Measurements from ENCODE around the gene SEMA4D.

SEMA4D gene

DNA sequence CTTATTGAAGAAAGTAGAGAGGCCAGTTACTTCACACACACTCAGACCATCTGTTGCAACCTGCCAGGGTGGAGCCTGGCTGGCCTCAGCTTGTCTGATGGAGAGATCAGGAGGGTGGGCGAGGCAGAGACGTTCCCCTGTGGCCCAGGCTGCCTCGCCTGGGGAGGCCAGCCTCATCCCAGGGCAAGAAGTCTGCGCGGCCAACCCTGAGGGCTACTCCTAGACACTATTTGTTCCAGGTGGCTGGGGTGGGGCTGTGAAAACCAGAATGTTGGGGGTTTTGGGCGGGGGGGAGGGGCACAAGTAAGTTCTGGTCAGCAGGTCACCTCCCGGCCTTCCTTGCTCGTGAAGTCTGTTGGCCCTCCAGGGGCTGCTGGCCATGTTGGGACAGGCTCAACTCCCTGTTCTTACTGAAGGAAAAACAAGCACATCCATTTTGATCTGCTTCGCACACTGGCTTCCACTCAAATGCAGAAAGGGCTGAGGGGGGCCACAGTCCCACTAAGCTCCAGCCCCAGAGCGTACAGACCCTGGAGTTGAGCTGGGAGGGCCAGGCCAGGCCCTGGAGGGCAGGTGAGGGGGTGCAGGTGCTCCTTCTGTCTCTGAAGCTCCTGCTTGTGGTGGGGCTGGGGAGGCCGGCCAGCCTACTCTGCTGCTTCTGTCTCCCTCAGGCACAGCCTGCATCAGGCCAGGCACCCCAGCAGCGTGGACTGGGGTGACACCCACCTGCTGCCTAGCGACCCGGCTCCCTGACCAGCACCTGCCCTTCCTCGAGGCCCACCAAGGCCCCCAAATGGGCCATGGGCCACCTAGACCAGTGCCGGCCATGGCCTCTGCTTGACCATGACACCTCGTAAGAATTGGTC lies 133.0 kb downstream of the SEMA4D start:
- DNase-seq: no peak

DNA sequence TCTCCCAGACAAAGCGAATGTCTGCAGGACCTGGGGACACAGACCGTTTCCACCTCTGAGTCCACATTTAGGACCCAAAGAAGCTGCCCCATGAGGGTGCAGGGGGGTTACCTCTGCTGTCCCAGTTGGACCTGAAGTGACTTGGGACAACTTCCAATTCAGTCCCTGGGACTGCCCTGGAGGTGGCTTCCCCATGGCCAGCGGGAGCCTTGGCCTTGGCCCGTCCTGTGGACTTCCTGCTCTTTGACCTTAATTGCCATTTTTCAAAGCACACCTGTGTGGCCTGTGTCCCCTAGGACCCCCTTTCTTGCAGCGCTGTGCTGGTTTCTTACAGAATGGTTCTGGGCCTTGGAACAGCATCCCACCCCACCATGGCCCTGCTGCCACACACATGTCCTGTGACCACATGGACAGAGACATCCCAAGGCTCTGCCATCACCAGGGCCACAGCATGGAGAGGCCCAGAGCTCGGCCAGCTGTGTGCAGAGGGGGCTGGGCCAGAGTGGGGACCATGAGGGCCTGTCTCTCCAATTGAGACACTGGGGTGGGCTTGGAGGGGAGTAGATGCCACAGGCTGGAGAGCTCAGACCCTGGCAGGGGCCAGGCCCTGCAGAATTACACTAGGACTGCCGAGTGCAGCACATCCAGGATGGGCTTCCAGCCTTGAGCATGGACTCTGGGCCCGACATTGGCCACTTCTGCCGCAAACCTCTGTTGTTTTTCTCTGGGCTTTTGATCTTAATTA lies 133.8 kb downstream of the SEMA4D start:
- no peak for DNase-seq

DNA sequence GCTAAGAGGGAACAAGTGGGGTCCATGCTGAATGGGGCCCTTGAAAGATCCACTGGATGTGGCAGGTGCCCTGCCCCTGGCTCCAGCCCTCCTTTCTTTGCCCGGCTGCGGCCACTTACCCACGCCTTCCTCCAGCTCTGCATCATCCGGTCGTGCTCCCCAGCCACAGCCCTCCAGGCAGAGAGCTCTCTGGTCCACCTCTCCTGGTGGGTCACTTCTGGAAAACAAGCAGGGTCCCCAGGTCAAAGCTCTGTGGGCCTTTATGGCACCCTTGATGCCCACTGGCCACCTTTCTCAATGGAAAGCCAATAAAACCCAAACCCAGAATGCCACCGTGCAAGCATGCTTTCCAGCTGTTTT lies 134.6 kb downstream of the SEMA4D start:
- no peak for DNase-seq

DNA sequence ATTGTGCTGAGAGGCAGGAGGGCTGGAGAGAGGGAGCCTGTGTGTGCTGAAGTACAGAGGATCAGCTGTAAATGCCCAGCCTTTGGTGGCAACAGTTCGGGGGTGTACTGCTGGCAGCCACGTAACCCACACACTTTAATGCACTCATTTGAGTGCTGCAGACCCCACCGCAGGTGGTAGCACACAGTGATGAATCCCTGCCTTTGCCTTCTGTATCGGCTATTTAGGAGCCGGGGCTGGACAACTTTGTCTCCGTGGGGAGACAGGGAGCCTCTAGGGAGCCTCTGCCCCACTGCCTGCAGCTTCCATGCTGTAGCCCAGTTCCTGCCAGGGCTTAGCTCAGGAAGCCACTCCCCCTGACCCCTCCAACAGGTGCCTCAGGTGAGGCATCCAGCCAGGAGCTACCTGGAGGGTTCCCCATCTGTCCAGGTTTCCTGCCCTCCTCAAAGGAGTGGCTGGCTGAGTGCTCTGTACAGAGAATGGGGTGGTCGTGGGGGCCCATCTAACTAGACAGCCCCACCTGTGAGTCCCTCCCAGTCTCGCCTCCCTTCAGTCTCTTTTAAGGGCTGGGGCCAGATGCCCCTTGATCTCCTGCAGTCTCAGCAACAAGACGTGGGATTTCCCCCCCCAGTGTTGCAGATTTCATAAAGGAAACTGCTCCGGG lies 135.1 kb downstream of the SEMA4D start:
- no peak for DNase-seq

DNA sequence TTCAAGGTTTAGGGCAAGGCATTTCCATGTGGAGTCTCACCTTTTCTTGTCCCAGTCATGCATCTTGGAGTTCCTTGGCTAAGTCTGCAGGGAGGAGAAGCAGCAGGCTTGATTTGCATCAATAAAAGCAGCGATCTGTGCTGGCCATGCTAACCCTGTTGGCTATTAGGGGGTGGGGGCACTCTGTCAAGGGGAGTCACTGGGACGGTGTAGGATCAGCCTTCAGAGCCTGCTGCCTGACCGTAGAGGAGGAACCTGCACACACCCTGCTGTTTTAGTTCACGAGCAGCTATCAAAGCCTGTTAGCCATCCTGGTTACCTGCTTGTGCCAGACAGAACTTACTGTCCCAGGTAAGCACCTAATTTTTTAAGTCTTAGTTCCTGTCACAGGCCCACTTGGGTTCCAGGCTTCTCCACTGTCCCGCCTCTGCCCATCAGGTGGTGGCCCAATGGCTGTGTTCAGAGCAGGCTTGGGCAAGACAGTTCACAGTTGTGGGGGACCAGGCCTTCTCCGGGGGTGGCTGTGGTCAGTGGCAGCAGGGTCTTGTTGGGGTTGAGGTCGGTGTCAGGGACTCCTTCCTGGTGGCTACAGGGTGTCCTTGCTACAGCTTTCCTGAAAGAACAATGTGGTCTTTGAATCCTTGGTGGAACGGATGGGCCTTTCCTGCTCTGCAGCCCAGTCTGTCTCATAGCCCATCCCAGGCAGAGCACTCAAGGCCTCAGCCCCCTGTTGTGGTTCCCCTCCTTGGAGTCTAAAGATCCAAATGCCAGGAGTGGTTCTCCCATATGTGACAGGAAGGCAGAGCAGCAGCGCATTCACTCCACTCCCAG lies 135.9 kb downstream of the SEMA4D start:
- DNase-seq: no peak

DNA sequence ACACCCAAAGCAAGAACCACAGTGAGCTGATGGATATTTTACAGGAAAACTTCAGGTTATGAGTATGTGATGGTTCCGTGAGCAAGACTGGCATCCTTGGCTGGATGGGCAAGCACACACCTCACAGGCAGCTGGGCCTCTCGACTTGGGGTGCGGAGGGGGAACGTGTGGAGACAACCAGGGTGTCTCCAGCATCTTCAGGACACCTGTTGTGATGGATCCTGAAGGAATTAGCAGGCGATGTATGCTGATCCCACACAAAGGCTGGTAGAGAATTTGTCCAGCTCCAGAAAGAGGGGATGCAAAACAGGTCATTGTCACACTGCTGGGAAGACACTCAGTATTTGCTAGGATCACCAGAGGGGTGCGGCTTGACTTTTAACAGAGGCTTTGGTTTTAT lies 136.9 kb downstream of the SEMA4D start:
- DNase-seq: no peak

DNA sequence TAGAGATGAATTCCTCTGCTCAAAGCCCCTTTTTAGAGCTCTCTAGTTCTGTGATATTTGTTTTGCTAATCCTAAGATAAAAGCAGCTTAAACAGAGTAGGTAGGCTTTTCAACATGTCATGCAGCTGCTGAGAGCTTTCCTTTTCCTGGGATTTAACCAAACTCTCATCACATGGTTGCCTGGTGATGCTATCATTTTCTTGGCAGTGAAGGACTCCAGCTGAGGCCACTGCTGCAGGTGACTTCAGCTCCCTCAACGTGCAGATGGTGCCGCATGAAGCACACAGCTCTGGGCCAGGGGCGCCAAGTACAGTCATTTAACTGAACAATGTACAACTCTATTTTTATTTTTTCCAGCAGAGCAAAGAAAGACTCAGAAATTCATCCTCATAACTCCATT lies 137.4 kb downstream of the SEMA4D start:
- no peak for DNase-seq

DNA sequence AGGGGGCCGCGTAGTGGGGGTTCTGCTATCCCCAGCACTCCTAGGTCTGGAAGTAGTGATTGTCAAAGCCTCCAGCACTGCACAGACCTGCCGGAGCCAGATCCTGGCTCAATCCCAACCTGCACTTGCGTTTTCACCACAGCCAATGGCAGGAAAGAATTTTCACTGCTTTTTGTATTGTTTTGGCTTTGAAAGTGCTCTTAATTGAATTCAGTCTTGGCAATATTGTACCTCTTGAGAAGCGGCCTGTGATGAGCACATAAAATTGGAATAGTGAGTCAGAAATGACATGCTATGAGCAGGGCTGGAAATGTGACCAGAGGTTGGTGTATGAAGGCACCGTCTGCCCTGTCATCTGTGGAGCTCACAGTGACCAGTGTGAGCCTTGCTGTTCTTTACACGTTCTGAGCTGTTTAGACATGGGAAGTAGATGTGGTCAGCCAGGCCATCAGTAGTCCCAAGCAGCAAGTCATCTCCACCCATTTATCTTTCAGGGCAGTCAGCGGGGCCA lies 138.1 kb downstream of the SEMA4D start:
- DNase-seq: no peak

DNA sequence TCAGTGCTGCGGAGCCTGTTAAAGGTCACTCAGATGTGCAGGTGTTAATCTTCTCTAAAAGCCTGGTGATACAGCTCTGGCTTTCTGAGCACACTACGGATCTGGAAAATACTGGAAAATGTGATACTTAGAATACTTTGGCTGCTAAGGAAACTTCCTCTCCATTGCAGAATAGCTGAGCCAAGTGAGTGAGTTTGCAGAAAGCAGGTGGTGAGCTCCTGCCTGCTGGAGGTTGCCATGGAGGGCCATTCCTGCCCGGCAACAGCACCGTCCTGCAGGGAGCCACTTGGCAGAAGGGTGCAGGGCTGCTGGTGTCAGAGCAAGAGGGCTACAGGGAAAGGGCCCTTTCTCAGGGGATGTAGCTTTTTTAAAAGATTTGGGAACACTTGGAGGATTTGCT lies 138.9 kb downstream of the SEMA4D start:
- no peak for DNase-seq

DNA sequence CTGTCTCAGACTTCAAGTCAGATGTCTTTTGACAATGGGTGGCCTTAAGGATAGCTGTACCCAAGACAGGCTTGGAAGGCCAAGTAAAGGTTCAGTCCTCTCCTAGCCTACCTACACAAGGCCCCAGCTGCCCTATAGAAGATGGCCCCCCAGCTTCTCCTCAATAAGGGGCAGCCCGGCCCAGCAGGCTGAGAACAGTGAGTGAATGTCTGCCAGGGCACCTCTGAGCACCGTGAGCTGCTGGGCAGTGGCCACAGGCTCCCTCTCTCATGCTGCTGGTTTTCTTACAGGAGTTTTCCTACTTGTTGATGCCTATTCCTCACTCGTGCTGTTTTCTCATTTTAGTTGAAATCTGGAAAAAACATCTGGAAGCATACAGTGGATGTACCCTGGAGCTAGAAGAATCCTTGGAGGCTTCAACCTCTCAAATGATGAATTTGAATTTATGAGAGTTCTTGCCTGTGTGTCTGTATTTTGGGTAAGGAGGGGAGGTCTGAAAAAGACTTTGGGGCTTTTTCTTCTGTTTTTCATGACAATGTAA lies 139.5 kb downstream of the SEMA4D start:
- DNase-seq: no peak

DNA sequence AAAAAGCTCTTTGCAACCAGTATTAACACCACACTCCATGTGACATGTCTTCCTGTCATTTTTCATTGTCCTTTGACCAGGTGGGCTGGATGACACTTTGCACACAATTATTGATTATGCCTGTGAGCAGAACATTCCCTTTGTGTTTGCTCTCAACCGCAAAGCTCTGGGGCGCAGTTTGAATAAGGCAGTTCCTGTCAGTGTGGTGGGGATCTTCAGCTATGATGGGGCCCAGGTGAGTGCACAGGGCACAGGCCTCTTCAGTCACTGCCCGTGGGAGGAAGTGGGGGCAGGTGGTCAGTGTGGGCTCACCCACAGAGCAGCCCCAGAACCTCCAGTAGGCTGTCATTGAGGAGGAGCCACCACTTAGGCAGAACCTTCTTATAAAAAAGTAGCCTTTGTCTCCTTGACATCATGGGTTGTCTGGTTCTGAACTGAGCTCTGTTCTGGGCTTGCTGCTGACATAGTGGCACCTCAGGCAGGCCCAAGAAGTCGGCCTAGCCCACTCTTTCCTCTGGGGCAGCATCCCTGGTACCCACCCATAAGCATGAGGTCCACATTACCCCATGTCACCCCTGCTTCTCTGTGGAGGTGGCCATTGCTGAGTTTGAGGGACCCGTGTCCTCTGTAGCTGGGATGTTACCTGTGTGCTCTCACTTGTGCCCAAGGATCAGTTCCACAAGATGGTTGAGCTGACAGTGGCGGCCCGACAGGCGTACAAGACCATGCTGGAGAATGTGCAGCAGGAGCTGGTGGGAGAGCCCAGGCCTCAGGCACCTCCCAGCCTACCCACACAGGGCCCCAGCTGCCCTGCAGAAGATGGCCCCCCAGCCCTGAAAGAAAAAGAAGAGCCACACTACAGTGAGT lies 140.3 kb downstream of the SEMA4D start:
- no peak for DNase-seq

DNA sequence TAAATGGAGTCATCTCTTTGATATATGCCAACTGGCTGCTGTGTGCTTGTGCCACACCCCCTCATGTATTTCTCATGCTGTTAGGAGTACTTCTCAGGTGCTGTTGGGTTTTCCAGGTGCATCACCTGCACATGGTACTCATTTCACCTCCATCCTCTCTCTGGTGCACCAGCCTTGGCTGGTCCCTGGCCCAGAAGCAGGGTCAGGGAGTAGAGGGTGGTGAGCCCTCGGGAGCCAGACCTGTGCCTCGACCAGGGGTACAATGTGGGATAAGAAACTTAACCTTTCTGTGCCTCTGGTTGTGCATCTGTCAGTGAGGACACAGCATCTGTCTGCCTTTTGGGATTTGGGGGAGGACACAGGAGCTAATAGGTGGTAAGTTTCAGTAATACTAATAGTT lies 141.1 kb downstream of the SEMA4D start:
- no peak for DNase-seq

DNA sequence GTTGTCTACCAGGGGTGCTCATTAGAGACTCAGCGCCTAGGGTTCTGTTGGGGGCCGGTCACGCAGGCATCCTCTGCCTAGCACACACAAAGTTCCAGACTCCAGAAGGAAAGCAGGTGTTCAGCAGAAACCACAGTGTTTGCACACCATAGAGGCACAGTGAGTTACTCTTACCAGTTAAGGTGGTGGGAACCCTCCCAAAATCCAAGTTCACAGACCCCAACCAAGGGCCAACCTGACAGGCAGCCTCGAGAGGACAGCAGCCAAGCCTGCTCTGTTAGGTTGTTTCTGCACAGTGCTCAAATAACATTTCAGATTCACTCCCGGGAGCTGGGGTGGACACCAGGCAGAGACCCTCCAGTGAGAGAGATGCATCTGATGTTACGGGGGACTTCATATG lies 143.4 kb downstream of the SEMA4D start:
- no peak for DNase-seq

DNA sequence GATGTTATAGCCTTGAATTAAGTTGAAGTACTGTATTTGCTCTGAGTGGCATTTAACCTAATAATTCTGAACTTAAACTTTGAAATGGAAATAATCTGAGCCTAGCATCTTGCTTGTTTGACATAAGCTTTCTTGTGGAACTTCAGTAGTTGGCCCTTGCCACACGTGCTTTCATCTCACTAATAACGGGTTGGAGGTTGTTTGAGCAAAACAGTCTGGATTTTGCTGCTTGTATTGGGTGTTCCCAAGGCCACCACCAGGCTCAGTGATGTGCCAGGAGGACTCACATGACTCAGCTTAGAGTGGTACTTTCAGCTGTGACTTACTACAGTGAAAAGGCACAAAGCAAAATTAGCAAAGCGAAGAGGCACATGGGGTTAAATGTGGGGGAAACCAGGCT lies 143.9 kb downstream of the SEMA4D start:
- no peak for DNase-seq

DNA sequence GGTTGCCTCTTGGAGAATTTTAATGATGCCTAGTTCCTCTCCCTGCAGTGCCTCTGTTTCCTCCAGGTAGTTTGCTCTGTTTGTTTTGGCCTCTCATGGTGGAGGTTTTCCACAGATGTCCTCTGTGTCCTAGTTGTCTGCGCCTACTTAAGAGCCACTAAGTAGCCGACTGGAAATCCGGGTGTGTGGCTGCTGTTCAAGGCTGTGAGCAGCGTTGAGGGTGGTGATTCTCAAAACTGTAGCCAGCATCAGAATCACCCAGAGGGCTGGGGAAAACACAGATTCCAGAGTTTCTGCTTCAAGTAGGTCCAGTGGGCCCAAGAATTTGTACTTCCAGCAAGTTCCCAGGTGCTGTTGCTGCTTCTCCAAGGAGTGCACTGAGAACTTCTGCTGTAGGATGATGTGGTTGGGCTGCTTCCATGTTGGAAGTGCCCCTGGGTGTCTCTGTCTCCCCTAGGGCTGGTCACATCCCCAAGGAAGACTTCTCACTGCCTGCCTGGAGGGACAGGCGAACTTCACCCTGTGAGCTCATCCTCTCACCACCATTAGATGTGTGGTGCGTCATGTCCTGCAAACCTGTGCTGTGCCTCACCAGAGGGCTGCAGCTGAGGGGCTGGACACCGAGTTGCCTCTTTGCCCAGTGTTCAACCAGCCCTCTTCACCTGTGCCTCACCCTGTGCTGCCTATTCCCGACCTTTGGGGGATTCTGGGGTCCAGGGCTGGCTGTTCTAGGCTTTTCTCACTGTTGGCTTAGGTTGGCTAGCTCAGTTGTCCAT lies 144.9 kb downstream of the SEMA4D start:
- no peak for DNase-seq

DNA sequence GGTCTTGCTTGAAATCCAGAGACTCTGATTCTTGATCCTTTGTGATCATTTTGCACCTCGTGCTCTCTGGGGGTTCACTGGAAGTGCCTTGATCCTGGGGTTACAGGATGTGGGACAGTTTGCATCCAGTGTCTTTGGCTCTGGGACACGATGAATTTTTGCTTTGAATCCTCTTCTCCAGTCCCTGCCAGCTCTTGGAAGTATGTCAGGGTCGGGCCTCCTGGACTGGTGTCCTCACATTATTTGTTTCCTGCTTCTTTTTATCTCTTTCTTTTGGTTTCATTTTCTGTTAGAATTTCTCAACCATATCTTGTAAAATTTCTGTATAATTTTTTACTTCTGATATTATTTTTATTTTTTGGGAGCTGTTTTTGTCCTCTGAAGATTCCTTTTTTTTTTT lies 145.5 kb downstream of the SEMA4D start:
- DNase-seq: no peak

DNA sequence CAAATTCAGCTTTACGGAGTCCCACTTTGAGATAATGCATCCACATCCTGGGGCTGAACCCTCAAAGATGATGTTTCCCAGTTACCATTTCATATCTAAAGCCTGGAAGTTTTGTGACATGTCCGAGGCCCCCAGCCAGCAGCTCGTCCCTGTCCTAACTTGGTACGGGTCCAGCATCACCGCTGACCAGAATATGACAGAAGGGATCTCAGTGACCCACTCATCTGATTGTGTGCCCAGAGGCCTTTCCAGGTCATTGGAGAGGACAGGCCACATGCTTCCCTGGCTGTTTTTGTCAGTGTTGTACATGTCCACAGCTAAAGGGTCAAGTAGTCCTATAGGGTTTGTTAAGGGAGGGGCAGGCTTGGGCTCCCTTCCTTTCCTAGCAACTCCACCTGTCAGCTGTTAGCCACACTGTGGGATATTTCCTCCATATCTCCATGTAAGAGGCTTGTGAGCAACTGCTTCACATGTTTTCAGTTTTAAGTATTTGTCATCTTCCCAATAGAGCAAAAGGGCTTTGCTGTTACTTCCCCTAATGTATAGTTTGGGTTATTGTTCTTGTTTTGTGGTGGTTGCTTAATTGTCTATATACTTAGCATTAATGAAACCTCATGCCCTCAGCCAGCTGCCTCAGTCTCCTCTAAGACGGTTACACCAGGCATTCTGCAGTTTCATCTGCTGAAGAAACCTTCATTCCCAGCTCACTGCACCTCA lies 146.2 kb downstream of the SEMA4D start:
- no peak for DNase-seq

DNA sequence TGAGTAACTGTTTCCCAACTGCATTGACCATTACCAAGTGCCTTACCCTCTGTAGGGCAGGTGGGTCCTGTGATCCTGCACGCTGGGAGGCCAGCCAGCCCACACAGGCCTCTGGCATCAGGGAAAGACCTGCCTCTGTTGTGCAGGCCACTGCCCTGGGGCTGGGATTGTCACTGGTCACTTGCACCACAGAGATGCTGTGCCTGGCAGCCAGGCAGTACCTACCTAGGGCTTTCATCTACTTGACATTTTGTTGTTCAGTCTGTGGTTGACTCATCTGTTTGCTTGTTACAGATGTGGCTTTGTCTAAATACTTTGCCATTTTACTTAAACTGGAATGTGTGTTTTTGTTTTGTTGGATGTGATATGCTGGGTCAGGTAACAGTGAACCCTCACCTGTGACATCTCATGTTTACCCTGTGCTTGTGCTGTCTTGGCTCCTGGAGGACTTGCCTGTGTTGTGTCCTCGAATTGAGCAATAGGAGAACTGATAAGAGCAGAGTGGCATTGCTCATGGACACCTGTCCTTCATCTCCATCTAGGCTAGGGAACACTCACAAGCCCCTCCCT lies 146.8 kb downstream of the SEMA4D start:
- no peak for DNase-seq

DNA sequence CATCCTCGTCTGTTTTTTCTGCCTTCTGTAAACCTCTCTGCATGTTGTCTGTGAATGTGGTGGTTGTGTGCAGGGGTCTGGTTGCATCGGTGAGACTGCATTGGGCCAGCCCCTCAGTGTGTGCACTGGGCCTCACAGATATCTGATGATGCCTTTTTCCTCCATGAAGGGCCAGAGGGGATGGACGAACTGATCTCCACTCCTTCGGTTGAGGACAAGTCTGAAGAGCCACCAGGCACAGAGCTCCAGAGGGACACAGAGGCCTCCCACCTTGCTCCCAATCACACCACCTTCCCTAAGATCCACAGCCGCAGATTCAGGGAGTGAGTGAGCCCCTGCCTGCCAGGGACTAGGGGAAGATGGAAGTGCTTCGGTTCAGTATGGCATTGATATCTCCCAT lies 148.3 kb downstream of the SEMA4D start:
- no peak for DNase-seq

DNA sequence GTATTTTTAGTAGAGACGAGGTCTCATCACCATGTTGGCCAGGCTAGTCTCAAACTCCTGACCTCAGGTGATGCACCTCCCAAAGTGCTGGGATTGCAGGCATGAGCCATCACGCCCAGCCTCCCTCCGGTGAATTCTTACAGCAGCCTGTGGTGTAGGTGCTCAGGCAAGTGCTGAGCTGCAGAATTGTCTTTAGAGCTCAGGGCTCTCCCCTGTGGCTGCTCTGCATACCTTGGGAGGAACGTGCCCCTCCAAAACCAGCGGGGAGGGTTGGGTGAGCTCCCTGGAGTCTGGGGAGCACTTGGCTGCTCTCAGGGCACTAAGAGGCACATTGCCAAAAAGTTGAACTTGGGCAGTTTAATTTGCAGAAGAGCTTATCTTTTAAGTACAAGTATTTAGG lies 150.3 kb downstream of the SEMA4D start:
- DNase-seq: no peak
